K562 (cell line): ENCODE data around the gene CCNB1. TPM values are rescaled to one million over a fixed set of nuclear protein-coding genes. Genes with fewer than 3 reads are reported as not detected.
A peak's percentile ranks its signal among the peaks of the same experiment; 100 is the strongest.

Experiments
- ADNP ChIP-seq: fragments of 200-800 bp; sonication (Bioruptor generic); IDR thresholded peaks from 2 replicates; pipeline ENCODE4 v1.6.1; 2016; ENCODE audit warnings: missing genetic modification characterization, missing compliant biosample characterization
- C11orf30 ChIP-seq: fragments of 450-650 bp; IDR thresholded peaks from 2 replicates; pipeline ENCODE4 v1.6.1; 2016; ENCODE audit warnings: low read depth, mild to moderate bottlenecking
- ERF ChIP-seq: fragments of 450-650 bp; formaldehyde crosslinking; IDR thresholded peaks from 2 replicates; pipeline ENCODE4 v1.4.0; 2020; ENCODE audit warnings: mild to moderate bottlenecking, mixed read lengths
- ETV6 ChIP-seq, 3 experiments: fragments of 150-350 bp in 1 of 3; sonication (generic) in 1 of 3; formaldehyde crosslinking in 1 of 3; IDR thresholded peaks; 2 replicates each; pipeline versions ENCODE4 v1.6.1 to v1.8.0; 2014 to 2022; ENCODE audit warnings: borderline replicate concordance in 2 of 3, low read depth in 2 of 3, antibody characterized with exemption in 1 of 3, low read length in 1 of 3, mild to moderate bottlenecking in 1 of 3, missing genetic modification reagents in 1 of 3
- MTF1 ChIP-seq: fragments of 250-450 bp; sonication (Bioruptor Pico); IDR thresholded peaks from 2 replicates; pipeline ENCODE4 v1.9.0; 2021; ENCODE audit warnings: moderate library complexity, mild to moderate bottlenecking, inconsistent platforms, borderline replicate concordance
- NCOA4 ChIP-seq: fragments of 450-650 bp; IDR thresholded peaks from 2 replicates; pipeline ENCODE4 v1.6.1; 2018; ENCODE audit warnings: mild to moderate bottlenecking; ENCODE audit not compliant: partially characterized antibody
- NONO ChIP-seq, 2 experiments: fragments of 200-400 bp in 1 of 2; fragments of 450-650 bp in 1 of 2; formaldehyde crosslinking in 1 of 2; IDR thresholded peaks; 2 replicates each; pipeline ENCODE4 v1.6.1; 2017; ENCODE audit warnings: low read depth in 2 of 2, mild to moderate bottlenecking in 2 of 2, moderate library complexity in 2 of 2, low read length in 1 of 2
- NRF1 ChIP-seq, 2 experiments: fragments of 450-650 bp; IDR thresholded peaks in 1 of 2; conservative IDR thresholded peaks in 1 of 2; 2 replicates each; pipeline ENCODE4 v1.6.1; 2014; ENCODE audit warnings: mild to moderate bottlenecking in 2 of 2
- PRMT5 ChIP-seq: sonication (generic); formaldehyde crosslinking; IDR thresholded peaks from 2 replicates; pipeline ENCODE4 v1.5.0; 2020; ENCODE audit warnings: missing genetic modification reagents
- RBBP5 ChIP-seq: fragments of 200-600 bp; sonication (generic); IDR thresholded peaks from 2 replicates; pipeline ENCODE4 v1.6.1; 2012; ENCODE audit warnings: borderline replicate concordance, mild to moderate bottlenecking, low read length, control low read depth, inconsistent platforms; ENCODE audit not compliant: insufficient read depth, poor library complexity, severe bottlenecking
- RBM17 ChIP-seq: fragments of 200-400 bp; formaldehyde crosslinking; IDR thresholded peaks from 2 replicates; pipeline ENCODE4 v1.6.1; 2017; ENCODE audit warnings: low read depth, mild to moderate bottlenecking, low read length, borderline replicate concordance
- TCF7 ChIP-seq: sonication (generic); IDR thresholded peaks from 2 replicates; pipeline ENCODE4 v1.6.1; 2016; ENCODE audit warnings: antibody characterized with exemption, borderline replicate concordance
- TEAD4 ChIP-seq, 2 experiments: sonication (generic) in 1 of 2; formaldehyde crosslinking in 1 of 2; IDR thresholded peaks; 2 replicates each; pipeline versions ENCODE4 v1.6.1 to v1.8.0; 2012 to 2022; ENCODE audit warnings: borderline replicate concordance in 1 of 2, inconsistent platforms in 1 of 2, low read length in 1 of 2, mild to moderate bottlenecking in 1 of 2, missing genetic modification reagents in 1 of 2
- ZNF232 ChIP-seq: sonication (generic); formaldehyde crosslinking; IDR thresholded peaks from 2 replicates; pipeline ENCODE4 v1.8.0; 2022; ENCODE audit warnings: mild to moderate bottlenecking, missing genetic modification reagents
- ZNF444 ChIP-seq: fragments of 250-450 bp; sonication (Bioruptor Pico); IDR thresholded peaks from 2 replicates; pipeline ENCODE4 v1.4.0; 2020; ENCODE audit warnings: mild to moderate bottlenecking, moderate library complexity
- polyA plus RNA-seq, 8 experiments: library from polyadenylated mRNA; depleted of rRNA in 4 of 8; stranded (reverse) in 5 of 8; unstranded in 3 of 8; fragments of >200 nt; fragmentation: Nextera tagmentation in 2 of 8; fragmentation: Illumina TruSeq in 1 of 8; extraction: Ambion mirVana in 2 of 8; extraction: Trizol in 1 of 8; gene quantifications; 2 replicates each; pipeline versions ENCODE4 v1.2.1 to v1.2.3, GENCODE V29; 2011 to 2014; ENCODE audit warnings: inconsistent platforms in 1 of 8, missing spikeins in 1 of 8
- total RNA-seq, 7 experiments: library from RNA; depleted of rRNA in 6 of 7; stranded (reverse); fragments of >200 nt in 6 of 7; fragmentation: Illumina TruSeq in 2 of 7; extraction: Trizol in 2 of 7; gene quantifications; 2 replicates each; pipeline versions ENCODE4 v1.2.1 to v1.2.3, GENCODE V29; 2011 to 2021; ENCODE audit warnings: low replicate concordance in 1 of 7
- TF ChIP-seq, protein P1 (sequence below): sonication (generic); formaldehyde crosslinking; IDR thresholded peaks from 2 replicates; pipeline ENCODE4 v1.8.1; 2023; ENCODE audit warnings: mild to moderate bottlenecking, missing genetic modification reagents
- TF ChIP-seq, protein P2 (sequence below): sonication (generic); formaldehyde crosslinking; IDR thresholded peaks from 2 replicates; pipeline ENCODE4 v1.8.0; 2022; ENCODE audit warnings: mild to moderate bottlenecking, low read depth, missing genetic modification reagents
- TF ChIP-seq, protein P3 (sequence below): fragments of 450-650 bp; IDR thresholded peaks from 2 replicates; pipeline ENCODE4 v1.6.1; 2016; ENCODE audit warnings: low read depth, mild to moderate bottlenecking, moderate library complexity
- TF ChIP-seq, protein P4 (sequence below), 2 experiments: fragments of 450-650 bp in 1 of 2; sonication (generic) in 1 of 2; formaldehyde crosslinking; conservative IDR thresholded peaks; 2 replicates each; pipeline versions ENCODE4 v1.4.0 to v1.8.1; 2020 to 2022; ENCODE audit warnings: mild to moderate bottlenecking in 1 of 2, missing genetic modification reagents in 1 of 2
- TF ChIP-seq, protein P5 (sequence below): fragments of 200-800 bp; sonication (Bioruptor generic); IDR thresholded peaks from 2 replicates; pipeline ENCODE4 v1.6.1; 2017; ENCODE audit warnings: missing genetic modification characterization, missing compliant biosample characterization

The CCNB1 gene
- total and polyA plus RNA-seq, 9 of the 15 experiments (the other 6 are each of a cell fraction or from before 2014, with no cell fraction given), result 165 to 679 (median 271) TPM

DNA sequence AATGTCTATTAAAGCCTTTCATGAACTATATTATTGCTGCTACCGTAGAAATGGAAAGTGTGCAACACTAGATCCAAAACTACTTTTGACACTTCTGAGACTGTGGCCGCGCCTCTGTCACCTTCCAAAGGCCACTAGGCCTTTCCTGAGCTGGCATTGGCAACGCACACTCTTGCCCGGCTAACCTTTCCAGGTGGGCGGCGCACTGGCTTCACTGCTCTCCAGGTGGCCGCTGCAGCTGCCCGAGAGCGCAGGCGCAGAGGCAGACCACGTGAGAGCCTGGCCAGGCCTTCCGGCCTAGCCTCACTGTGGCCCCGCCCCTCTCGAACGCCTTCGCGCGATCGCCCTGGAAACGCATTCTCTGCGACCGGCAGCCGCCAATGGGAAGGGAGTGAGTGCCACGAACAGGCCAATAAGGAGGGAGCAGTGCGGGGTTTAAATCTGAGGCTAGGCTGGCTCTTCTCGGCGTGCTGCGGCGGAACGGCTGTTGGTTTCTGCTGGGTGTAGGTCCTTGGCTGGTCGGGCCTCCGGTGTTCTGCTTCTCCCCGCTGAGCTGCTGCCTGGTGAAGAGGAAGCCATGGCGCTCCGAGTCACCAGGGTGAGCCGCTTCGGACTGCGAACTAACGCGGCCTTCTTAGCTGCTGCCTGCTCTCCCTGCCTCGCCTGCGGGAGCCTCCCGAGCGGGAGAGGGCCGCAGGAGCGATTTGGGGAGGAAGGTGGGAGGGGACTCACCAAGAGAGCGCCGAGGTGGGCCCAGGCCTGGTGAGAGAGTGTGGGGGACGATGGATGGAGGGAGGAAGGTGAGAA is at the start of gene CCNB1 (continued):
- TF ChIP-seq, protein P1, sequence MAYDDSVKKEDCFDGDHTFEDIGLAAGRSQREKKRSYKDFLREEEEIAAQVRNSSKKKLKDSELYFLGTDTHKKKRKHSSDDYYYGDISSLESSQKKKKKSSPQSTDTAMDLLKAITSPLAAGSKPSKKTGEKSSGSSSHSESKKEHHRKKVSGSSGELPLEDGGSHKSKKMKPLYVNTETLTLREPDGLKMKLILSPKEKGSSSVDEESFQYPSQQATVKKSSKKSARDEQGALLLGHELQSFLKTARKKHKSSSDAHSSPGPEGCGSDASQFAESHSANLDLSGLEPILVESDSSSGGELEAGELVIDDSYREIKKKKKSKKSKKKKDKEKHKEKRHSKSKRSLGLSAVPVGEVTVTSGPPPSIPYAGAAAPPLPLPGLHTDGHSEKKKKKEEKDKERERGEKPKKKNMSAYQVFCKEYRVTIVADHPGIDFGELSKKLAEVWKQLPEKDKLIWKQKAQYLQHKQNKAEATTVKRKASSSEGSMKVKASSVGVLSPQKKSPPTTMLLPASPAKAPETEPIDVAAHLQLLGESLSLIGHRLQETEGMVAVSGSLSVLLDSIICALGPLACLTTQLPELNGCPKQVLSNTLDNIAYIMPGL, result peak; percentile 81; the same call in 1 of the 2 replicates
- TF ChIP-seq ERF (CRISPR knock-in tag) (peak; percentile 36; the same call in 1 of the 2 replicates), NRF1 (conservative IDR thresholded peaks at IDR 0.05 in 1 of 2, IDR thresholded peaks at IDR 0.05 in 1 of 2) (peak; percentile 96 to 97), TEAD4 (IDR thresholded peaks at IDR 0.05; ENCODE audit: low read length) (no peak), TEAD4 (CRISPR knock-in tag; IDR thresholded peaks at IDR 0.05; ENCODE audit: borderline replicate concordance) (no peak), TCF7 (no peak), NCOA4 (no peak), ADNP (tag) (no peak), NONO (IDR thresholded peaks at IDR 0.05; ENCODE audit: low read depth in 2 of 2, low read length in 1 of 2) (no peak), RBM17 (no peak), PRMT5 (CRISPR knock-in tag) (no peak), RBBP5 (peak; percentile 41), C11orf30 (peak; percentile 56; the same call in 1 of the 2 replicates), ETV6 (IDR thresholded peaks at IDR 0.05; ENCODE audit: borderline replicate concordance in 1 of 2, low read depth in 2 of 2, low read length in 1 of 2) (no peak), ETV6 (CRISPR knock-in tag; IDR thresholded peaks at IDR 0.05; ENCODE audit: borderline replicate concordance) (no peak), ZNF232 (CRISPR knock-in tag) (no peak), ZNF444 (CRISPR knock-in tag) (no peak), MTF1 (CRISPR knock-in tag) (no peak)
- TF ChIP-seq, protein P2, sequence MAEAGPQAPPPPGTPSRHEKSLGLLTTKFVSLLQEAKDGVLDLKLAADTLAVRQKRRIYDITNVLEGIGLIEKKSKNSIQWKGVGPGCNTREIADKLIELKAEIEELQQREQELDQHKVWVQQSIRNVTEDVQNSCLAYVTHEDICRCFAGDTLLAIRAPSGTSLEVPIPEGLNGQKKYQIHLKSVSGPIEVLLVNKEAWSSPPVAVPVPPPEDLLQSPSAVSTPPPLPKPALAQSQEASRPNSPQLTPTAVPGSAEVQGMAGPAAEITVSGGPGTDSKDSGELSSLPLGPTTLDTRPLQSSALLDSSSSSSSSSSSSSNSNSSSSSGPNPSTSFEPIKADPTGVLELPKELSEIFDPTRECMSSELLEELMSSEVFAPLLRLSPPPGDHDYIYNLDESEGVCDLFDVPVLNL, result peak; percentile 92
- TF ChIP-seq, protein P3, sequence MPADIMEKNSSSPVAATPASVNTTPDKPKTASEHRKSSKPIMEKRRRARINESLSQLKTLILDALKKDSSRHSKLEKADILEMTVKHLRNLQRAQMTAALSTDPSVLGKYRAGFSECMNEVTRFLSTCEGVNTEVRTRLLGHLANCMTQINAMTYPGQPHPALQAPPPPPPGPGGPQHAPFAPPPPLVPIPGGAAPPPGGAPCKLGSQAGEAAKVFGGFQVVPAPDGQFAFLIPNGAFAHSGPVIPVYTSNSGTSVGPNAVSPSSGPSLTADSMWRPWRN, result no peak
- TF ChIP-seq, protein P4, sequence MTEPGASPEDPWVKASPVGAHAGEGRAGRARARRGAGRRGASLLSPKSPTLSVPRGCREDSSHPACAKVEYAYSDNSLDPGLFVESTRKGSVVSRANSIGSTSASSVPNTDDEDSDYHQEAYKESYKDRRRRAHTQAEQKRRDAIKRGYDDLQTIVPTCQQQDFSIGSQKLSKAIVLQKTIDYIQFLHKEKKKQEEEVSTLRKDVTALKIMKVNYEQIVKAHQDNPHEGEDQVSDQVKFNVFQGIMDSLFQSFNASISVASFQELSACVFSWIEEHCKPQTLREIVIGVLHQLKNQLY (CRISPR knock-in tag; conservative IDR thresholded peaks at IDR 0.05), result no peak
- TF ChIP-seq, protein P5, sequence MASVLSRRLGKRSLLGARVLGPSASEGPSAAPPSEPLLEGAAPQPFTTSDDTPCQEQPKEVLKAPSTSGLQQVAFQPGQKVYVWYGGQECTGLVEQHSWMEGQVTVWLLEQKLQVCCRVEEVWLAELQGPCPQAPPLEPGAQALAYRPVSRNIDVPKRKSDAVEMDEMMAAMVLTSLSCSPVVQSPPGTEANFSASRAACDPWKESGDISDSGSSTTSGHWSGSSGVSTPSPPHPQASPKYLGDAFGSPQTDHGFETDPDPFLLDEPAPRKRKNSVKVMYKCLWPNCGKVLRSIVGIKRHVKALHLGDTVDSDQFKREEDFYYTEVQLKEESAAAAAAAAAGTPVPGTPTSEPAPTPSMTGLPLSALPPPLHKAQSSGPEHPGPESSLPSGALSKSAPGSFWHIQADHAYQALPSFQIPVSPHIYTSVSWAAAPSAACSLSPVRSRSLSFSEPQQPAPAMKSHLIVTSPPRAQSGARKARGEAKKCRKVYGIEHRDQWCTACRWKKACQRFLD (CRISPR knock-in tag), result no peak; the same call in 1 of the 2 replicates
